ENCODE data around the gene CDH22. TPM values are rescaled to one million over a fixed set of nuclear protein-coding genes. Genes with fewer than 3 reads are reported as not detected.

The CDH22 gene
- total RNA-seq, 1 donor from 2014 or later = 0.14 TPM

DNA sequence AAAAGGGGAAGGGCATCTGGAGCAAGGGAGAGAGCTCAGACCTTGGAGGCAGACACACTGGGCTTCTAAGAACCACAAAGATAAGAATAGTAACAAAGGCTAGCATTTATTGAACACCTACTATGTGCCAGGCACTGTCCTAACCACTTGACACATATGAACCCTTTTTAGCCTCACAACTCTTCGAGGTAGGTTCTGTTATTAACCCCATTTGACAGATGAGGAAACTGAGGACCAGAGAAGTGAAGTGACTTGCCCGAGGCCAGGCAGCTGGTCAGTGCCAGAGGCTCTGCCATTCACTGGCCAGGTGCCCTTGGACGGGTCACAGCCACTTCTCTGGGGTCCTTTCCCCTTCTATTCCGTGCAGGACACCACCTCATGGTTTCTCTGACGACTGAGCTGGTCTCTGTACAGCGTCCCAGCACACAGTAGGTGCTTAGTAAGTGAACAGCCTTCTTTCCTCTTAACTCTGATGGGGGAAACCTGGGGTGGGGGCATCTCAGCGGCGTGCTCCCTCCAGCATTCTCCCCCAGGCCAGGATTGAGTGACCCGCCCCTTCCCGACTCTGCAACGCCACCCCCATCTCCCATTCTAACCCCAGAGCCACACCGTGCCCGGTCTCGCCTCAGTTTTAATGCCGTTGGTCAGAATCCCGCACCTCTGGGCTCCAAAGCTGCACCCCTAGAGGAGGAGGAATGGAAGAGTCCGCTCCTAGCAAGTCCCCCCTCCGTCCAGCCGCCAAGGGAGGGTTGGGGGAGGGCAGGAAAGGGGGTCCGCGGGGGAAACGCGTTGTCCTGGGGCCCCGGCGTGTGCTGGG lies 134.4 kb downstream of the CDH22 start:
- Mint-ChIP-seq H3K9me3 (ENCODE audit: low read depth) (no peaks in the 10 kb centered on the region), H3K27ac (peak overlapping the region; percentile 52), H3K4me1 (ENCODE audit: low read depth) (no peaks in the 10 kb centered on the region), H3K36me3 (ENCODE audit: insufficient read depth) (no peaks in the 10 kb centered on the region), H3K4me3 (ENCODE audit: low read depth) (no peak overlapping the region), H3K27me3 (peaks cover 79% of the 10 kb centered on the region)
- no peak for TF ChIP-seq CTCF (IDR thresholded peaks at IDR 0.05; ENCODE audit: unreplicated experiment)
- no peak for DNase-seq (ENCODE audit: low spot score, unreplicated experiment)

DNA sequence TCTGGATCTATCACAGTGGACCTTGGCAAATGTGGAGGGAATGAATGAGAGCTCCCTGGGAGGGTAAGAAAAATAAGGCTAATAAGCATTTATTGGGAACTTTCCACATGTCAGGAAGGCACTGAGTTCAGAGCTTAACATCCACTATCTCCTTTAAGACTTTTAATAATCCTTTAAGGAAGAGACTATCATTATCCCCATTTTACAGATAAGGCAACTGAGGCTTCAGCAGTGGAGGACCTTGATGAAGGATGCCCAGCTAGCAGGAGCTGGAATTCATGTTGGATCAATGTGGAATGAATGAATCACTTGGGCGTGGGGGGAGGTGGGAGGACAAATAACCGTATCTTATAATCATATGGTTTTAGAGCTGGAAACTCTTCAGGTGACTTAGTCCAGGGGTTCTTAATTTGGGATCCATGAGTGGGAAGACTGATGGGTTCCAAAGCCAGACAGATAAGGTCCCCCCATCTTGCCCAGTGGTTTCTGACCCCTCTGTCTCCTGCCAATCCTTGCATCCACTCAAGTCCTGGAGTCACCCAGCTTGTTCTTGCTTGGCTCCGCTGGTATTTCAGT lies 135.2 kb downstream of the CDH22 start:
- Mint-ChIP-seq H3K27me3 (peaks cover 80% of the 10 kb centered on the region), H3K9me3 (ENCODE audit: low read depth) (no peaks in the 10 kb centered on the region), H3K4me1 (ENCODE audit: low read depth) (no peaks in the 10 kb centered on the region), H3K4me3 (ENCODE audit: low read depth) (no peak overlapping the region), H3K27ac (no peak overlapping the region), H3K36me3 (ENCODE audit: insufficient read depth) (no peaks in the 10 kb centered on the region)
- no peak for TF ChIP-seq CTCF (IDR thresholded peaks at IDR 0.05; ENCODE audit: unreplicated experiment)
- DNase-seq (ENCODE audit: low spot score, unreplicated experiment) = no peak

- H3K9me3 Mint-ChIP-seq (ENCODE audit: low read depth) = no peaks in the 10 kb centered on the region
- no peak for DNase-seq (ENCODE audit: low spot score, unreplicated experiment)
- peaks cover 75% of the 10 kb centered on the region for H3K27me3 Mint-ChIP-seq
- H3K27ac Mint-ChIP-seq = no peak overlapping the region
- H3K4me3 Mint-ChIP-seq (ENCODE audit: low read depth) = no peak overlapping the region
- no peaks in the 10 kb centered on the region for H3K4me1 Mint-ChIP-seq (ENCODE audit: low read depth)
- no peaks in the 10 kb centered on the region for H3K36me3 Mint-ChIP-seq (ENCODE audit: insufficient read depth)
- no peak for TF ChIP-seq CTCF (IDR thresholded peaks at IDR 0.05; ENCODE audit: unreplicated experiment)
Measured at GRCh38 chr20:46172455-46172854, 135.8 kb downstream of the CDH22 start.

DNA sequence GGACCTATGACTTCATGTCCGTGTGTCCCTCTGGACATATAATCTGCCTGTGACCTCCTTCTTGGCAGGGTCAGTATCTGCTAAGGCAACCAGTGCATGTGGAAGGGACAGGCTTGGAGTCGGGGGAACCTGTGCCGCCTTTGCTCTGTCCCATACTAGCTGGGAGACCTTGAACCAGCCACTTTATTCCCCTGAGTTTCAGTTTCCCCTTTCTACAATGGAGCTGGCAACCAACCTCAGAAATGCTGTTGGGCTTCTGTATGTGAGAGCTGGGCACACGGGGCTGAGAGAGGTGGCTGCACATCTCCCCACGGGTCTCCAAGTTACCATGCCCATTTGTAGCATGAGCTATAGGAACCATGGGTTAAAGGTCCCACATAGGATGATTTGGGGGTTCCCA lies 136.4 kb downstream of the CDH22 start:
- TF ChIP-seq CTCF (IDR thresholded peaks at IDR 0.05; ENCODE audit: unreplicated experiment) = no peak
- H3K27ac Mint-ChIP-seq = no peak overlapping the region
- no peaks in the 10 kb centered on the region for H3K36me3 Mint-ChIP-seq (ENCODE audit: insufficient read depth)
- no peak for DNase-seq (ENCODE audit: low spot score, unreplicated experiment)
- H3K4me3 Mint-ChIP-seq (ENCODE audit: low read depth) = no peak overlapping the region
- H3K27me3 Mint-ChIP-seq = peaks cover 76% of the 10 kb centered on the region
- H3K4me1 Mint-ChIP-seq (ENCODE audit: low read depth) = no peaks in the 10 kb centered on the region
- H3K9me3 Mint-ChIP-seq (ENCODE audit: low read depth) = no peaks in the 10 kb centered on the region

DNA sequence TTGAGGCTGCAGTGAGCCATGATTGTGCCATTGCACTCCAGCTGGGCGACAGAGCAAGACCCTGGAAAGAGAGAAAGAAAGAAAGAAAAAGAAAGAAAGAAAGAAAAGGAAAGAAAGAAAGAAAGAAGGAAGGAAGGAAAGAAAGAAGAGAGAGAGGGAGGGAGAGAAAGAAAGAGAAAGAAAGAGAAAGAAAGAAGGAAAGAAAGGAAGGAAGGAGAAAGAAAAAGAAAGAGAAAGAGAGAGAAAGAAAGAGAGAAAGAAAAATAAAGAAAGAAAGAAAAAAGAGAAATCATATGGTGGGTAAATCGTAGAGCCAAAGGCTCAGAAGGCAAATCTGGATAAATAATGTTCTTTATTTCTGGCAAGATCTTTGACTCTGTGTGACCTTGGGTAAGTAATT lies 136.8 kb downstream of the CDH22 start:
- Mint-ChIP-seq H3K4me1 (ENCODE audit: low read depth) (no peaks in the 10 kb centered on the region), H3K36me3 (ENCODE audit: insufficient read depth) (no peaks in the 10 kb centered on the region), H3K4me3 (ENCODE audit: low read depth) (no peak overlapping the region), H3K9me3 (ENCODE audit: low read depth) (no peaks in the 10 kb centered on the region), H3K27me3 (peaks cover 78% of the 10 kb centered on the region), H3K27ac (no peak overlapping the region)
- TF ChIP-seq CTCF (IDR thresholded peaks at IDR 0.05; ENCODE audit: unreplicated experiment) = no peak
- no peak for DNase-seq (ENCODE audit: low spot score, unreplicated experiment)

All from progenitor cell of endocrine pancreas (in vitro differentiated cells).